ENCODE results near the gene CHRNA4.

GRCh38 chr20:63295846-63296245 lies 65.3 kb downstream of the CHRNA4 start:
- TF ChIP-seq CTCF (IDR thresholded peaks at IDR 0.05) = no peak
- TF ChIP-seq POLR2A (IDR thresholded peaks at IDR 0.05) = no peak
